C4-2B (cell line): ENCODE data around the gene SLC1A2.

Experiments
- CTCF ChIP-seq: fragments of 450-650 bp; conservative IDR thresholded peaks from 2 replicates; pipeline ENCODE4 v1.5.1; 2017; ENCODE audit warnings: mild to moderate bottlenecking
- ZFX ChIP-seq: fragments of 450-650 bp; IDR thresholded peaks from 2 replicates; pipeline ENCODE4 v1.6.1; 2017

DNA sequence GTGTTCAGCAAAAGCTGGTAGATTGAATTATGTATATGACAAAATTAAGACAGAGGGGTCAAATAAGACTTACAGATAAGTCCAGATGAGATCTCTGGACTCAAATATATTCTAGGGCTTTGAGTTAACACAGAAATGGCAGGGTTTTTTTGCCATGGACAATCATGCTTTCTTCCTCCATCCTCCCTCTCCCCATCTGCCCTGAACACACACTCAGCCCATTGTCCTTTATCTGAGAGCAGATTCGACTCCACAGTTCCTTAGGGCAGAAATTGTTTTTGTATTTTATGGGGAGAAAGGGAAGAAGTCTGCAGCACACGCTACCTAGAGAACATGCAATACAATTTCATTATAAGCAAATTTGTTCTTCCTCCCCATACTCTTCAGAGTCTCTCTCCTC lies 86.8 kb downstream of the SLC1A2 start:
- TF ChIP-seq CTCF (no peak), ZFX (no peak)
